Measurements from ENCODE around the gene SMTNL2. TPM values are rescaled to one million over a fixed set of nuclear protein-coding genes. Genes with fewer than 3 reads are reported as not detected.
"Not testable (repeated sequence)": the region's sequence is repeated elsewhere in the genome, so short reads cannot be mapped to it uniquely, and the experiment has no call there.

SMTNL2 gene
- total RNA-seq, 4 donors from 2014 or later, result 5.7 to 12.0 (median 6.8) TPM; not detected in 1

DNA sequence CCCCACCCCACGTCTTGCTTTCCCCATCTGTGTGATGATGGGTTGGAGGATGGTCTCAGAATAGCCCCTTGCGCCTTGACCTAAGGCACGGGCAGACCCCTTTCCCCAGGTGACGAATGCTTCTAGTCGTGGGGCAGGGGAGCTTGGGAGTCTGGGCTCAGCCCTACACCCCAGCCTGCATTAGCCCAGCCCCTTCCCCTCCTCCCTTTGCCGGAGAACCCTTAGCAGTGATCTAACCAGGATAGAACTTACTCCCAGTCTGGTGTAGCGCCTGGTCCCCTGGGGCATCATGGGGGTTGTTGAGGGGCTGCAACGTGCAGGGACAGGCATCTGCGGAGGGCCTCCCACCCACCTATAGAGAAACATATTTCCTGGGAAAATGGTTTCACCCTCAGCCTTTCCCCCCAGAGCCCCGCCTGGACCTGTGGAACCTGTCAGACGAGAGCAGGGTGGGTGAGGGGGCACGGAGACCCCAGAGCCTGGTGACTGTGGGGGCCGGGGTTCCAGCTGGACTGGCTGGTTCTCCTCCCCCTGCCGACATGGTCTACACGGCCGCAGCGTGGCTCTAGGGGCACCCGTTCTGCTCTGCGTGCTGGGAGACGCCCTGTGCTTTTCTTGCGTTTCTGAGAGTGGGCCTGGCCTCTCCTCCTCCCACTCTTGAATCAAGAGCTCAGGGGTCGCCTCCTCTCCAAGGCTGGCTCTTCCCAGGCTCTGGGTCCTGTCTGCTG lies 4.7 kb downstream of the SMTNL2 start:
- no peak for TF ChIP-seq POLR2A (IDR thresholded peaks at IDR 0.05)
- TF ChIP-seq, protein P1, sequence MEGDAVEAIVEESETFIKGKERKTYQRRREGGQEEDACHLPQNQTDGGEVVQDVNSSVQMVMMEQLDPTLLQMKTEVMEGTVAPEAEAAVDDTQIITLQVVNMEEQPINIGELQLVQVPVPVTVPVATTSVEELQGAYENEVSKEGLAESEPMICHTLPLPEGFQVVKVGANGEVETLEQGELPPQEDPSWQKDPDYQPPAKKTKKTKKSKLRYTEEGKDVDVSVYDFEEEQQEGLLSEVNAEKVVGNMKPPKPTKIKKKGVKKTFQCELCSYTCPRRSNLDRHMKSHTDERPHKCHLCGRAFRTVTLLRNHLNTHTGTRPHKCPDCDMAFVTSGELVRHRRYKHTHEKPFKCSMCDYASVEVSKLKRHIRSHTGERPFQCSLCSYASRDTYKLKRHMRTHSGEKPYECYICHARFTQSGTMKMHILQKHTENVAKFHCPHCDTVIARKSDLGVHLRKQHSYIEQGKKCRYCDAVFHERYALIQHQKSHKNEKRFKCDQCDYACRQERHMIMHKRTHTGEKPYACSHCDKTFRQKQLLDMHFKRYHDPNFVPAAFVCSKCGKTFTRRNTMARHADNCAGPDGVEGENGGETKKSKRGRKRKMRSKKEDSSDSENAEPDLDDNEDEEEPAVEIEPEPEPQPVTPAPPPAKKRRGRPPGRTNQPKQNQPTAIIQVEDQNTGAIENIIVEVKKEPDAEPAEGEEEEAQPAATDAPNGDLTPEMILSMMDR (IDR thresholded peaks at IDR 0.05), result no peak
- no peak for DNase-seq
- intact Hi-C loops (cut with DNase I; ENCODE audit: low total_unique reads), result no loop called here
- Histone ChIP-seq H3K4me1 (peaks cover 0 to 8% of the 10 kb centered on the region in 2 donors), H3K9me3 (no peaks in the 10 kb centered on the region), H3K27me3 (no peaks in the 10 kb centered on the region), H3K27ac (no peak overlapping the region), H3K36me3 (no peaks in the 10 kb centered on the region), H3K4me3 (no peak overlapping the region)

- H3K4me1 ChIP-seq; H3K9me3 ChIP-seq; H3K27ac ChIP-seq; H3K27me3 ChIP-seq; intact Hi-C loops (cut with DNase I; ENCODE audit: low total_unique reads); H3K36me3 ChIP-seq; H3K4me3 ChIP-seq; DNase-seq: not testable (repeated sequence)
Observed at GRCh38 chr17:4590042-4590441, 5.7 kb downstream of the SMTNL2 start.

DNA sequence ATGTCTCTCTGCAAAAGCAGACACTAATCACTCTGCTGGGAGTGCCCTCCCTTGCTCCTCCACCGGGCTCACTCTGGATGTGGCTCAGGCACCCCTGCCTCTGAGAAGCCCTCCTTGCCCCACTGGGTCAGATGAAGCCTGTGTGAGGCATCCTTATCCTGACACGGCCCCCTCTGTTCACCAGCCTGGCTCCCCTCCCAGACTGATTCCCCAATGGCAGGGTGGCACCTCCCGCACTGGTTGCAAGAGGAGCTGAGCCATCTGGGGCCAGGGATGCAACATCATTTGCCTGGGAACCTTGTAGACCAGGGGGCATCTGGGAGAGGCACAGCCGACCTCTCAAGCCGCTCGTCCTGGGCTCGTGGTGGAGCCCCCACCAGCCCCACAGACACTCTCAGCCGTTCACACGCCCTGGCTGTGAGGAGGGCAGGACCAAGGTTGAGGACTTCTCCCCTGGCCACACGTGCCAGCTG lies 6.7 kb downstream of the SMTNL2 start:
- H3K27ac ChIP-seq, result no peak overlapping the region
- H3K4me3 ChIP-seq, result no peak overlapping the region
- TF ChIP-seq, protein P1 (IDR thresholded peaks at IDR 0.05), result no peak
- TF ChIP-seq POLR2A (IDR thresholded peaks at IDR 0.05), result no peak
- DNase-seq, result no peak
- no peaks in the 10 kb centered on the region for H3K9me3 ChIP-seq
- no peaks in the 10 kb centered on the region for H3K4me1 ChIP-seq
- no peaks in the 10 kb centered on the region for H3K27me3 ChIP-seq
- intact Hi-C loops (cut with DNase I; ENCODE audit: low total_unique reads), result no loop called here
- H3K36me3 ChIP-seq, result no peaks in the 10 kb centered on the region

DNA sequence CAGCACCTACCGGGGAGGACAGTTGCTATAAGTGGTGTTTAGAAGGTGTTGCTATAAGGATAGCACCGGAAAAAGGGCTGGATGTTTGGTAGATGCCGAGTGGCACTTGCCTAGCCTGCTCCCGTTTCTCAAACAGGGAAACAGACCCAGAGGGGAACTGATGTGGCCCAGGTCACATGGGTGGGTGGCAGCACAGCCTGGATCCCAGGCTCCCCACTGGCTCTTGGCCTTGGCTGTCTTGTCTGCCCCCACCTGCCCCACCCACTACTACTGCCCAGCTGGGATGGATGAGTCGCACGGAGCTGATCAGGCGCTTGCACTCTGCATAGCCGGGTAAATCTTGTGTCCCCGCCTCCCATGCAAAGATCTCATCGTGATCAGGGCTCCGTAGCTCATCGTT lies 7.2 kb downstream of the SMTNL2 start:
- no peaks in the 10 kb centered on the region for H3K27me3 ChIP-seq
- intact Hi-C loops (cut with DNase I; ENCODE audit: low total_unique reads), result no loop called here
- no peaks in the 10 kb centered on the region for H3K4me1 ChIP-seq
- H3K27ac ChIP-seq, result no peak overlapping the region
- TF ChIP-seq, protein P1 (IDR thresholded peaks at IDR 0.05), result no peak
- no peak for TF ChIP-seq POLR2A (IDR thresholded peaks at IDR 0.05)
- H3K4me3 ChIP-seq, result no peak overlapping the region
- H3K36me3 ChIP-seq, result no peaks in the 10 kb centered on the region
- no peak for DNase-seq
- H3K9me3 ChIP-seq, result no peaks in the 10 kb centered on the region

DNA sequence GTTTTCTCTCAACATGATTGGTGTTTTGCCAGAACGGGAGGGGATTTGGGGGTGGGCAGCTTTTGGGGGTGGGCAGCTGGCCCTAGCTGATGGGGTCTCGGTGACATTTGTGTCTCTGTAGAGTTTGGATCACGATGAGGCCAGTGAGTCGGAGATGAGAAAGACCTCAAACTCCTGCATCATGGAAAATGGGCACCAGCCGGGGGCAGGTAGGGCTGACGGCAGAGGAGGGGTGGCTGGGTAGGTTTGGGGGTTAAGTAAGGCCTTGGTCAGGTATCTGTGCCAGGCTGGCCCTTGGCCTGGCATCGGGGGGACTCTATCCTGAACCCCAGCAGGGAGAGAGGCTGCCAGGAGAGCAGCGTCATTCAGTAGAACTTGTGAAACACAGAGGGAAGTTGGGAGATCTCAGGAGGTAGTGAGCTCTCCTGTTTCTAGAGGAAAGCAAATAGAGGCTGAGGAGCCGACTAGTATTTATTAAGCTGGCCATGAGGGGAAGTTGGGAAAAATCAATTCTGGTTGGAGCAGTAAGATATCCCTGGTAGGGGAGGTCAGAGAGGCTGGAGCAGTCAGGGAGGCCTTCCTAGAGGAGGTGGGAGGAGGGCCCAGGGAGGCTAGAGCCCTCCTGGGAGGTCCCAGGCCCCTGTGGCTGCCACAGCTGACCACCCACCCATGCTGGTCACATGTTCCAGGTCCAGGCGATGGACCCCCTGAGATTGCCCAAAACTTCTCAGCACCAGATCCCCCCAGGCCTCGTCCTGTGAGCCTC lies 8.1 kb downstream of the SMTNL2 start:
- Histone ChIP-seq H3K4me3 (no peak overlapping the region), H3K4me1 (no peaks in the 10 kb centered on the region), H3K9me3 (no peaks in the 10 kb centered on the region), H3K27me3 (no peaks in the 10 kb centered on the region), H3K27ac (no peak overlapping the region), H3K36me3 (no peaks in the 10 kb centered on the region)
- TF ChIP-seq, protein P1 (IDR thresholded peaks at IDR 0.05), result no peak
- no peak for TF ChIP-seq POLR2A (IDR thresholded peaks at IDR 0.05)
- DNase-seq, result no peak
- intact Hi-C loops (cut with DNase I; ENCODE audit: low total_unique reads), result no loop called here
